GM18868 (cell line): Measurements from ENCODE around the gene CILP2.

Experiments
- ATAC-seq: cut with Tn5 transposase; IDR thresholded peaks from one replicate; pipeline ENCODE4 v1.9.1; 2021; ENCODE audit warnings: mild to moderate bottlenecking, moderate library complexity; ENCODE audit not compliant: unreplicated experiment

The CILP2 gene

DNA sequence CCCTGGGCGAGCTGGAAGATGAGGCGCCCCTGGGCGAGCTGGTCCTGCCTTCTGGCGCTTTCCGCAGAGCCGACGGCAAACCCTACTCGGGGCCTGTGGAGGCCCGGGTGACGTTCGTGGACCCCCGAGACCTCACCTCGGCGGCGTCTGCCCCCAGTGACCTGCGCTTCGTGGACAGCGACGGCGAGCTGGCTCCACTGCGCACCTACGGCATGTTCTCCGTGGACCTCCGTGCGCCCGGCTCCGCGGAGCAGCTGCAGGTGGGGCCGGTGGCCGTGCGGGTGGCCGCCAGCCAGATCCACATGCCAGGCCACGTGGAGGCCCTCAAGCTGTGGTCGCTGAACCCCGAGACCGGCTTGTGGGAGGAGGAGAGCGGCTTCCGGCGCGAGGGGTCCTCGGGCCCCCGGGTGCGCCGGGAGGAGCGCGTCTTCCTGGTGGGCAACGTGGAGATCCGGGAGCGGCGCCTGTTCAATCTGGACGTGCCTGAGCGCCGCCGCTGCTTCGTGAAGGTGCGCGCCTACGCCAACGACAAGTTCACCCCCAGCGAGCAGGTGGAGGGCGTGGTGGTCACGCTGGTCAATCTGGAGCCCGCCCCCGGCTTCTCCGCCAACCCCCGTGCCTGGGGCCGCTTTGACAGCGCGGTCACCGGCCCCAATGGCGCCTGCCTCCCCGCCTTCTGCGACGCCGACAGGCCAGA lies 6.3 kb downstream of the CILP2 start:
- ATAC-seq, result no peak

DNA sequence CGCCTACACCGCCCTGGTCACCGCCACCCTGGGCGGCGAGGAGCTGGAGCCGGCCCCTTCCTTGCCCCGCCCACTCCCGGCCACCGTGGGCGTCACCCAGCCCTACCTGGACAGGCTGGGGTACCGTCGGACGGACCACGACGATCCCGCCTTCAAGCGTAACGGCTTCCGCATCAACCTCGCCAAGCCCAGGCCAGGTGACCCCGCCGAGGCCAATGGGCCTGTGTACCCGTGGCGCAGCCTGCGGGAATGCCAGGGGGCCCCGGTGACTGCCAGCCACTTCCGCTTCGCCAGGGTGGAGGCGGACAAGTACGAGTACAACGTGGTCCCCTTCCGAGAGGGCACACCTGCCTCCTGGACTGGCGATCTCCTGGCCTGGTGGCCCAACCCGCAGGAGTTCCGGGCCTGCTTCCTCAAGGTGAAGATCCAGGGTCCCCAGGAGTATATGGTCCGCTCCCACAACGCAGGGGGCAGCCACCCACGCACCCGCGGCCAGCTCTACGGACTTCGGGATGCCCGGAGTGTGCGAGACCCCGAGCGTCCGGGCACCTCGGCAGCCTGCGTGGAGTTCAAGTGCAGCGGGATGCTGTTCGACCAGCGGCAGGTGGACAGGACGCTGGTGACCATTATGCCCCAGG lies 7.0 kb downstream of the CILP2 start:
- no peak for ATAC-seq

DNA sequence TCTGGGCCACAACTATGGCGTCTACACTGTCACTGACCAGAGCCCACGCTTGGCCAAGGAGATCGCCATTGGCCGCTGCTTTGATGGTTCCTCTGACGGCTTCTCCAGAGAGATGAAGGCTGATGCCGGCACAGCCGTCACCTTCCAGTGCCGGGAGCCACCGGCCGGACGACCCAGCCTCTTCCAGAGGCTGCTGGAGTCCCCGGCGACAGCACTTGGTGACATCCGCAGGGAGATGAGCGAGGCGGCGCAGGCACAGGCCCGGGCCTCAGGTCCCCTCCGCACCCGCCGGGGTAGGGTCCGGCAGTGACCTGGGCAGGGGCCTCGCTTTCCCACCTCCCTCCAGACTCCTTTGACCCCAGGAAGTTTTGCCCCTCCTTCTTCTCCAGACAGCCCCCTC lies 7.6 kb downstream of the CILP2 start:
- ATAC-seq, result no peak

DNA sequence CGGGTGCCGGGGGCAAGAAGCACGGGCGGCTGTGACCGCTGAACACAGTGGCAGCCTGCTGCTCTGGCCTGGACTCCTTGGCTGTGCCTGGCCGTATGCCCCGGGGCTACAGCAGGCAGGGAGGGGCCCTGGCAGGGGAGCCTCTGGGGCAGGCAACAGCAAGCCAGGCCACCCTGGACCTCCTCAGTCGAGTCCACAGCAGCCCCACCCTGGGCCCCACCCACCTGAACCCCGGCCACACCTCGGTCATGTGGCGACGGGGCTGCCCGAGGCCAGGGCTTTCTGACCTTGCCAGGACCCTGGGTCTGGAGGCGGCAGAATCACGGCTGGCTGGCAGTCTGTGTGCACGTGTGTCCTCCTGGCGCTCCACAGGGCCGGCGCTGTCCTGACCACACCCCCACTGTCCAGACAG lies 8.7 kb downstream of the CILP2 start:
- no peak for ATAC-seq

DNA sequence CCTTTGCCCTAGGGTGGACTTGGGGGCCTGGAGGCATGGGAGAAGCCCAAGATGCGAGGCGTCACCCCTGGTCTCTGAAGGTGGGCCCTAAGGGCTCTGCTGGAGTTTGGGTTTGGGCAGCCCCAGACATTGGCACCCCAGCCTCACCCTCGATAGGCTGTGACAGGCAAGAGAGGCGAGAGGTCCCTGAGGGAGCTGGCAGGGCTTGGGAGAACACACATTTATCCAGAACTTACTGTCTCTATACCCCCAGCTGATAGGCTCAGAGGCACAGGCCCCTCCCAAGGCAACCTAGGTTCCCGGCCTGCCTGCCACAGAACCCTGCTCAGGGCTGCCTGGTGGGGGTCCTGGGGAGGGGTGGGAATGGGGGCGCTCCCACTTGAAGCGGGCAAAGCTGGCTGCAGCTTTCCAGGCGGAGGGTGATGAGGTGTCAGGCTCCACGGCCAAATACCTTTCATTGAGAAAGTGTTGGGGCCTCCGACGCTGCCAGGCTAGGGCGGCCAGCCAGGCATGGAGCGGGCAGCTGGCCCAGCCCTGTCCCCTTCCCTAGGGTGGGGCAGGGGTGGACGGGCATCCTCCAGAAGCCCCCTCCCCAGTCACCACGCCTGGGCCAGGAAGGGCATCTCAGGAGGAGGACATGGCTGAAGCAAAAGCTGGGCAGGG lies 9.7 kb downstream of the CILP2 start:
- no peak for ATAC-seq

DNA sequence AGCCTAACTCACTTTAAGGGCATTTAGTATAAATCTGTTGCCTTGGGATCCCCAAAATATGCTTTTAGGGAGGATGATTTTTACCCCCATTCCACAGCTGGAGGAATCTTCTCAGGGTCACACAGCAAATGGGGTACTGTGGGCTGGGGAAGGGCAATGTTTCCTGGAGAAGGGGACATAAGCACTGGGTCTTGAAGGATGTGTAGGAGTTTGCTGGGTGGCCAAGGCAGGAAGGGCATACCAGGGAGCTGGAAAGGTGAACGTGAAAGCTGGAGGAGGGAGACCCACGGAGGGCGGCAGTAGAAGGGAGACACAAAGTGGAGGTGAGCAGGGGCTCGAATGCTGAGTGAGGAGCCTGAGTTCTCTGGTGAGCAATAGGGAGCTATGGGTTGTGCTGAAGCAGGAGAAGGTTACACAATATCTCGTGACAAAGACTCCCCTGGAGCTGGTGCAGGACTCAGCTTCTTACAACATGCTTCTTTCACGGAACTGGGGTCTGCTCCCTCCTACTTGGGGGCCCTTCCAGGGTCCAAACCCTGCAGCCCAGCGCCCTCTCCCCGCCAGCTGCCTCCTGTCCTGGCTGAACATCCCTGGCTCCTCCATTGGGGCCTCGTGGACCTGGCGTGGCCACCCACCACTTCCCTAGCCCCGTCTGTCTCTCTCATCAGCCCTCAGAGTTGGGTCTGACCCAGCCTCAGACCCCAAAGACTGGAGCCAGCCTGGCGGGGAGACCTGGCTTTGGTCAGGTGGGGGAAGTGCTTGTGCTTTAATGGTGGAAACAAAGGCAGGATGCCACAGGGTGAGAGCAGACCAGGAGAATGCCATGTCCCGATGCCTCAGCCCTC lies 11.1 kb downstream of the CILP2 start:
- no peak for ATAC-seq

DNA sequence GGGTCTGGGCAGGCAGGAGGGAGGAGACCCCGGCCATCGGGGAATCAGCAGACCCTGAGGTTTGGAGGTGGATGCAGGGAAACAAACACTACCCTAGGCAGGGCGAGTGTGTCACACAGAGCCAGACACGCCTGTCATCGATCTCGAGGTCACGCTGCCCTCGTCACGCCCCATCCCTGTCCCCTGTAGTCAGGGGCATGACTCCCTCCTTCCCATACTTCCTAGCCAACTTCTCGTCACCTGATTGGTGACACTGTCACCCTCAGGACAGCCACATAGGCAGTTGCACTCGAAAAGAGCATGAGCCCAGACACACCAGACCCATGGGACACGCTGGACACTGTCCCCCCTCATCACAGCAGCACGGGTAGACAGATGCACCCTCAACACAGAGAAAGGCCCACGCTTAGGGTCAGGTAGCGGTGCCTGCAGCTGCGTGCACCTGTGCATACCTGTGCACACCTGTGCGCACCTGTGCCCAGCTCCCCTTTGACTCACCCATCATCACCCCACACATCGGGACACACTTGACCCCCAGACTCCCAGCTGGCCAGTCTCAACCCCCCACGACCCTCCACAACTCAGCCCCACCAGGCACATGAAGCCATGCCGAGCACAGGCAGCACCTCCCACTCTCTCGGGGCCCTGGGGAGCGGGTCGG lies 11.9 kb downstream of the CILP2 start:
- ATAC-seq, result no peak

DNA sequence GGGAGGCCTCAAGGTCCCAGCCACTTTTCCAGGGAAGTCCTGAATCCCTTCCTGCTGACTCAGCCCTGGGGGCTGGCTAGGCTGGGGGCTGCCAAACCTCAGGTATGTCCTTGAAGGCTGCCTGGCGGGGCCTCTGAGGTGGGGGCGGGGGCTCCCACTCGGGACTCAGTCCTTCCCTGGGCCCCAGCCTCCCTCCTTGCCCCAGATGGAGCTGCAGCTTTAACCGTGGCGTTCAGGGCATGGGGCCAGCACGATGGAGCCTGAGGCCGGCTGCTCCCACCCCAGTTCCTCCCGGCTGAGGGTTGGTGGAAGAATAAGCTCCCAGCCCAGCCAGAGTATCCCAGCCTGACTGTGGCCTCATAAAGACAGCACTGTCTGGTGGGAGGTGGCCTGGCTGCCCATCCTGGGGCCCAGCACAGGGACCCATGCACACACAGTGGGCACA lies 12.4 kb downstream of the CILP2 start:
- ATAC-seq, result no peak

DNA sequence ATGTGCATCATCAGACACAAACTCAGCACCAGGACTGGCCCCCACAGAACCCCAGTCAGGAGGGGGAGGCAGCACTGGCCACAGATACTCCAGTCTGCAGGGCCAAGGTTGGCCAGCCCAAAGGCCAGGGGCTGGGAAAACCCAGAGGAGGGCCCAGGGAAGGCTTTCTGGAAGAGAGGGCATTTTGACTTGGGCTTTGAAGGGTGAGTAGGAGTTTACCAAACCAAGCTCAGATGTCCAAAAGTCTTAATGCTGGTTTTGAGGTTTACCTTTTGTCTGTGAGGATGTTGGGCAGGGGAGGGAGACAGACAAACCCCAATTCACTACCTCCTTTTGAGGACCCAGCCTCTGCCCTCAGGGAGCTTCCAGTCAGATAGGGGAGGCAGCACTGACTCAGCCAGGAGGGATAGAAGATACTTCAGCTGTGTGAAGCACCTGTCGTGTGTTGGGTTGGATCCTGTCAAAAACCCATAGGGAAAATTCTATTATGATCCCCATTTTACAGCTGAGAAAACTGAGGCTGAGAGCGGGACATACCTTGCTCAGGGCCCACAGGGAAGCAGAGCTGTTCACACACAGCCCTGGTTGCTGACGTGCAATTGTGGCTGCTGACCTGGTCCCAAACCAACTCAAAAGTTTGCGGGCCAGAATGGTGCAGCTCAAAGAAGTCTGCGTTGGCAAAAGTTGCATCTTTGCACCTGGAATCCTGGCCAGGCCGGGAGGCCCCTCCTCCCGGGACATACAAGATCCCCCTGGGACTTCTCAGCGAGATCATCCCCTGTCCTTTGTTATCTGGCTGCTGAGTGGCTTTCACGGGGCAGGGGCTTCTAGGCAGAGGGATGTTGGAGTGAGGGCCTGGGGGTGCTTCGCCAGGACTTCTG lies 13.1 kb downstream of the CILP2 start:
- no peak for ATAC-seq

DNA sequence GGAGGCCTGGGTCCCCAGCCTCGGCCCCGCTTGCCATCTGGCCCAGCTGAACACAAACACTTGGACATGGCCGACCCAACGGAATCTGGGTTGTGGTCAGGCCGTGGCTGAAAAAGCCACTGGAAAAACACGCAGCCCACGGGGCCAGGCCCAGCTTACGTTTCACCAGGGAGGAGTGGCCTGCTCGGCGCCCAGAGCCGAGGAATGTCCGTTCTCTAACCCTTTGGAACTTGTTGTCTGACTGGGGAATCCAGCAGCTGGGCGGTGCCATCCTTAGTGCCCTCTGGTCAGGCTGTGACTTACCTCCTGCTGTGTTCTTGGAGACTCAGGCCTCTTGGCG lies 13.8 kb downstream of the CILP2 start:
- ATAC-seq, result no peak

DNA sequence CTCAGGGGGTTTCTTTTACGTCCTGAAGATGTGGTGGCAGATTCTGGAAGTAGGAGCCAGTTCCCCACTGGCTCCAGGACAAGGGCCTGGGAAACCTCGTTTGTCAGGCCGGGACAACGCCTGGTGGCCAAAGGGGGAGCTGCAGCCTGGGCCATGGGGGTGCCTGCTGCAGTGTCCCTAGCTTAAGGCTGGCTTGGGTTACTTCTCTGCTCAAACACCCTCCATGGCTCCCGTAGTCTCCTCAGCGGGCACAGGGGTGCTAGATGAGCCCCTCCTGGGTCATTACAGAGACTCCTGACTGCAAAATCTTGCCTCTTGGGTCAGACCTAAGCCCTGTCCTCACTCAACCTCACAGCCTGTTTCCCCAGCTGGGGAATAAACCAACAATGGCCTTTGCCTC lies 14.7 kb downstream of the CILP2 start:
- no peak for ATAC-seq

DNA sequence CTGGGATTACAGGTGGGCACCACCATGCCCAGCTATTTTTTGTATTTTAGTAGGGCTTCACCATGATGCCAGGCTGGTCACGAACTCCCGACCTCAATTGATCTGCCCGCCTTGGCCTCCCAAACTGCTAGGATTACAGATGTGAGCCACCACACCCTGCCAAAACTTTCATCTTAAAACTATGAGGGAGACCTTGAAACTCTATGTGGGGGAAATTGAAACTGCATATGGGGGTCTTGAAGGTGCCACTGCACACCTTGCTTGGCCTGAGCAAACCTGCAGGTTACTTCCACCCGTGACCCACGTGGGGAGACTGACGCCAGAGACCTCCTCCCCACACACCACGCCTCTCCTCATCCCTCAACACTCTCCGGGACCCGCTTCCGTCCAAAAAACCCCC lies 15.6 kb downstream of the CILP2 start:
- ATAC-seq, result no peak

DNA sequence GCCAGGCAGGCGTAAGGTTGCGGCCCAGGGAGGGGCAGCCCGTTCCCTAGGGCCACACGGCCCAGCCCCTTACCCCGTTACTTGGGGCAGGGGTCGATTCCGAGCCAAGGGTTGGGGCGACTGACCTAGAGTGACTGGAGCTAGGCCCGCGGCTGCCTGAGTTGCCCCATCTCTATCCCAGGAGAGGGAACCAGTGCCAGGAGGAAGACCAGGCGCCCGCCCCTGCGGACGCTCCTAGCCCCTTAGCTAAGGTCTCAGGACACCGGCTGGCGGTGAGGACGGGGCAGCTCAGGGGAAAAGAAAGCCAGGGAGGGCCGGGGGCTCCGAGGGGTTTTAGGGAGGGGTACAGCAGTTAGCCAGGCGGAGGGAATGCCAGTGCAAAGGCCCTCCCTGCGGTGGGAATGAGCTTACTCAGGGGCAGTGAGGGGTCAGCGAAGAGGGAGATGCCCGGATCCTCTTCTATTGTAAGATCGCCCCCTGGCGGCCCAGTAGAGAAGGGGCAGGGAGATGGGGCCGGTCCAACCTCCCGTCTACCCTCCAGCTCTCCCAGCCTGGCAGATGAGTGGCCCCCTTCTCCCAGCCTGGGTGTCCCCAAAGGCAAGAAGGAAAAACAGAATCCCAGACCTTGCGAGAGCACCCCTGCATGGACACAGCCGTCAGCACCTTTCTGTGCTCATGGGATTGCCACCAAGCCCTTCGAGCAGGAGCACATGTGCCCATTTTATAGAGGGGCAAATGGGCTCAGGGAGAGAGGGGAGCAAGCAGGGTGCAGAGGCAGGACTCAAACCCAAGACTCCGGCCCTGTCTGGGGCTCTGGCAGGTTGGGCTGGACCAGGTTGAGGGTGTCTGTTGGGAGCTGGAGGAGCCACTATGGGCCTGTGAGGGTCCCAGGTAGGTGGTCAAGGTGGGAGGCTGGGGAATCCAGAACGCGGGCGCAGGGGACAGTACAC lies 16.3 kb downstream of the CILP2 start:
- no peak for ATAC-seq

DNA sequence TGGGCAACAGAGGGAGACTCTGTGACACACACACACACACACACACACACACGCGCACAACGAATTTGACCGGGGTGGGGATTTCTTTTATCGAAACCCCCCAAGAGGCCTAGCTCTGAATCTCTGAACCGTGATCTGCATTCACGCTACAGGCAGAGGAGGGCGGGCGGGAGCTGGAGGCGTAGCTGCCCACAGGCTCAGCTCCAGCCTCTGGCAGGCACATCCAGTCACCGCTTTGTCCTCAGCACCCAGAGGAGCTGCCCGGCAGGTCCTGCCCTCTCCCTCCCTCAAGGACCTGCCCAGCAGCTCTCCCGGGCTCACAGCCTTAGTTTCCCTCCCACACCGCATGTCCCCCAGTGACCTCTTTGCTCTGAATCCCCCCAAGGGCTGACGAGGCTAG lies 20.0 kb downstream of the CILP2 start:
- no peak for ATAC-seq

DNA sequence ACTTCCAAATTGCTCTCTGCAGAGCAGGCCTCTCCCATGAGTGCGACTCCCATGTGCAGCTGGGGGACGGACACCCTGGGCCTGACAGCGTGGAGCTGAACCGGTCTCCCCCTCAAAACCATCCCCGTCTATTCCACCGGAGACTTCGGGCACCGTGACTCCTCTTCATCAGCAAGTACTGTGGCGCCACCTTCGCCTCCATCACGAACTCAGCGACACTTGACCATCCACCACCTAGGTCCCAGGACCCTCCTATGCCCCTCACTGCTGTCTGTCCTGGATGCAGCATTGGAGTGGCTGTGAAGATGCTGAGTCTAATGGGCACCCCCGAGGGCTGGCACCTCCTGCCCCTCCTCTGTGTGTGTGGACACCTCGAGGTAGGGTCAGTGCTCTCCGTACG lies 20.6 kb downstream of the CILP2 start:
- ATAC-seq, result no peak

DNA sequence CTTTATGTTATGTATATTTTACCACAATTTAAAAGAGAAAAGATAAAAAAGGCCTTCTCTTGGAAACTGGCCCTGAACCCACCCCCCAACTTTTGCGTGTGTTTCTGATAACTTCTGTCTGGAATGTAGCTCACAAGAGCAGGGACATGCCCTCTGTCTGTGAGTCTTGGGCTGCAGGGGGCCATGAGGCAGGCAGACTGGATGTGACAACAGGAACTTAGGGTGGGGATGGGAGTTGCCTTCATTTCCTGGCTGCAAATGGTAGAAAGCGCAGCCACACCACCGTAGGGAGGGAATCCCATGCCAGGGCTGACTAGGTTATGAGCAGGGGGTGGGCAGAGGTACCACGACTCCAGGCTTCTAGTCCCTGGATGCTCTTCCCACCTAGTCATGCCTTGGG lies 21.9 kb downstream of the CILP2 start:
- no peak for ATAC-seq

DNA sequence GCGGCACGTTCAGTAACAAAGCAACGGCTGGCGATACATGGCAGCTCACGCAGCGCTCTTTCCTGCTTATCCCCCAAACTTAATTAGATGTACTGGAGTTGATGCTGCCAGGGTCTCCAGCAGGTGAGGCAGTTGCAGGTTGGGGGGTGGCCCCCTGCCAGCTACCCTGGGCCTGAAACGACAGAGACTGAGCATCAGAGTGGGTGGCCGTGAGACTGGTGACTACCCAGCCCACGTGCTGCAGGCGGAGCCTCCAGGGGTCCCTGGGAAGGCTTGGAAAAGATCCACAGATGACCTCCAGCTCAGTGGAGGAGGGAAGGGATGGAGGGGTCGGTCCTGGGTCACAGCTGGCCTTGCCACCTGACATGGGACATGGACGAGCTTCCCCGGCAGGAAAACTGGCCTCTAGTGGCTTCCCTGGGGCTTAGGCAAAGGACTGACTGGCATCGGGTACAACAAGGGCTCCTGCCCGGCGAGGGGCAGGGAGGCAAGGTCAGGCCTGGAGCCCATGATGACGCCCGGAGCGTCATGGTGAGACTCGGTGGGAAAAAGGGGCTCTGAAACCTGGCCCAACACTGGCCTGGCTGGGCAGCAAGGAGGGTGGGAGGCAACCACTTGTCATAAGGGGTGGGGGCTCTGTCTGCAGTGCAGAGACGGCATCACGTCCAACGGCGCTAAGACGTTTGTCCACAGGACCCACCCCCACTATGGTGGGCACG lies 24.0 kb downstream of the CILP2 start:
- ATAC-seq, result no peak

DNA sequence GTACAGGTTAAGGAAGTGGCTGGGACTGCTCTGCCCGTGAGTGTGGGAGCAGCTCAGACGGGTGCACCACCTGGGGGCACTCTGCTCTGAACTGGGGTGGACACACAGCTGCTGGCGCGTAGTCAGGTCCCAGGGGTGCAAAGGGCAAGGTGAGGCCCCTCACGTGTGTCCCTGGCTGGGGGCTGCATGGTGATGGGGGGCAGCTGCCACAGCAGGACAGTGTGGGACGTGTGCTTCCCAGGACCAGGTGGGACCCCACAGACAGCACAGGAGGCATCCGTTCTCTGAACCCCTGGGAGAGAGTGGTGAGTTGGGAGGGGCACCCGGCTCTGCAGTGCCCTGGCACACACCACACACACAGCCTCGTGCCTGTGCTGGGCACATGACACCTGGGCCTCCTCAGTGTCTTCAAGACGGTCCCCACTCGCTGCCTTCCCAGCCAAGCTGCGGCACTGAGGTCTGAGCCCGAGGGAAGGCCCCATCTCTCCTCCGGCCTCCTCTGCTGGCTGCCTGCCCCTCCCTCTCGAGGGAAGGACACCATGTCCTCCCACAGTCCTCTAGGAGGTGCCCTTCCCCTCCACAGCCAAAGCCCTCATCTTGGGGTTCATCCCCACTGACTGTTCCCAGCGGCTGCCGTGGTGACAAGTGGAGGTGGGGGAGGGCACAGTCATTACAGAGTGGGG lies 24.7 kb downstream of the CILP2 start:
- ATAC-seq, result no peak
